ENCODE results near the gene P2RX6.

P2RX6 gene

GRCh38 chr22:20979940-20980453, 35.0 kb upstream of the P2RX6 start:
- DNase-seq (ENCODE audit: low read depth): no peak

GRCh38 chr22:20980523-20980922, 34.4 kb upstream of the P2RX6 start:
- no peak for DNase-seq (ENCODE audit: low read depth)

GRCh38 chr22:20980938-20981722, 33.8 kb upstream of the P2RX6 start:
- DNase-seq (ENCODE audit: low read depth): no peak

GRCh38 chr22:20981787-20982562, 33.0 kb upstream of the P2RX6 start, which contains the start of gene LZTR1:
Gene LZTR1, plus strand, starts transcription at chr22:20982297. Its CDS starts 75 bp downstream, at chr22:20982372.
- peak; percentile 88 for DNase-seq (ENCODE audit: low read depth)

GRCh38 chr22:20982563-20982882, 32.4 kb upstream of the P2RX6 start:
- DNase-seq (ENCODE audit: low read depth): no peak

- no peak for DNase-seq (ENCODE audit: low read depth)
Measured at GRCh38 chr22:20983081-20983771, 31.7 kb upstream of the P2RX6 start.

- no peak for DNase-seq (ENCODE audit: low read depth)
Measured at GRCh38 chr22:20985720-20986119, 29.2 kb upstream of the P2RX6 start.

GRCh38 chr22:20986365-20986764, 28.6 kb upstream of the P2RX6 start:
- DNase-seq (ENCODE audit: low read depth): no peak

- DNase-seq (ENCODE audit: low read depth): no peak
Measured at GRCh38 chr22:20987375-20987774, 27.6 kb upstream of the P2RX6 start.

GRCh38 chr22:20988573-20989322, 26.2 kb upstream of the P2RX6 start:
- no peak for DNase-seq (ENCODE audit: low read depth)

- no peak for DNase-seq (ENCODE audit: low read depth)
Measured at GRCh38 chr22:20989323-20990138, 25.4 kb upstream of the P2RX6 start.

- no peak for DNase-seq (ENCODE audit: low read depth)
Measured at GRCh38 chr22:20990184-20991180, 24.5 kb upstream of the P2RX6 start.

- DNase-seq (ENCODE audit: low read depth): no peak
Measured at GRCh38 chr22:20991252-20992055, 23.5 kb upstream of the P2RX6 start.

- no peak for DNase-seq (ENCODE audit: low read depth)
Measured at GRCh38 chr22:20992056-20992442, 22.9 kb upstream of the P2RX6 start.

GRCh38 chr22:20992456-20993303, 22.3 kb upstream of the P2RX6 start:
- no peak for DNase-seq (ENCODE audit: low read depth)

GRCh38 chr22:20993304-20994127, 21.4 kb upstream of the P2RX6 start:
- DNase-seq (ENCODE audit: low read depth): no peak
